Activated T-helper 2 cell treated with anti-CD3 and anti-CD28 coated beads, Interferon-gamma antibody, Interleukin-2, Interleukin-4, amounts not matched to agents 10 μg/mL and 5 μg/mL and 100 μg/mL, durations not matched to agents 14 hours and 24 hours and 36 hours (primary cell): Measurements from ENCODE around the gene IFI16. TPM values are rescaled to one million over a fixed set of nuclear protein-coding genes. Genes with fewer than 3 reads are reported as not detected.
"Not testable (repeated sequence)": the region's sequence is repeated elsewhere in the genome, so short reads cannot be mapped to it uniquely, and the experiment has no call there.

ENCODE experiments used
- DNase-seq: peaks from one replicate; pipeline ENCODE4 v3.0.0; 2021; ENCODE audit warnings: low spot score
- H3K27ac Mint-ChIP-seq: one replicate; pipeline ENCODE4 v1.8.0; 2021; ENCODE audit warnings: mixed read lengths
- H3K27me3 Mint-ChIP-seq: one replicate; pipeline ENCODE4 v1.8.0; 2021; ENCODE audit warnings: low read depth, mixed read lengths
- H3K36me3 Mint-ChIP-seq: one replicate; pipeline ENCODE4 v1.8.0; 2021; ENCODE audit warnings: low read depth, mixed read lengths
- H3K4me1 Mint-ChIP-seq: one replicate; pipeline ENCODE4 v1.8.0; 2021; ENCODE audit warnings: low read depth, mixed read lengths
- H3K4me3 Mint-ChIP-seq: one replicate; pipeline ENCODE4 v1.8.0; 2021; ENCODE audit warnings: low read depth, mild to moderate bottlenecking, moderate library complexity, mixed read lengths
- H3K9me3 Mint-ChIP-seq: one replicate; pipeline ENCODE4 v1.8.0; 2021; ENCODE audit warnings: mixed read lengths
- intact Hi-C: fragments of 100-400 bp; cut with micrococcal nuclease; formaldehyde crosslinking; loops from one replicate; pipeline ENCODE4 v1.15.1; 2023
- total RNA-seq: library from RNA; stranded (reverse); gene quantifications from 2 replicates; pipeline ENCODE4 v1.2.3, GENCODE V29; 2022

IFI16 gene
- total RNA-seq, 1 donor from 2014 or later = 108 TPM

DNA sequence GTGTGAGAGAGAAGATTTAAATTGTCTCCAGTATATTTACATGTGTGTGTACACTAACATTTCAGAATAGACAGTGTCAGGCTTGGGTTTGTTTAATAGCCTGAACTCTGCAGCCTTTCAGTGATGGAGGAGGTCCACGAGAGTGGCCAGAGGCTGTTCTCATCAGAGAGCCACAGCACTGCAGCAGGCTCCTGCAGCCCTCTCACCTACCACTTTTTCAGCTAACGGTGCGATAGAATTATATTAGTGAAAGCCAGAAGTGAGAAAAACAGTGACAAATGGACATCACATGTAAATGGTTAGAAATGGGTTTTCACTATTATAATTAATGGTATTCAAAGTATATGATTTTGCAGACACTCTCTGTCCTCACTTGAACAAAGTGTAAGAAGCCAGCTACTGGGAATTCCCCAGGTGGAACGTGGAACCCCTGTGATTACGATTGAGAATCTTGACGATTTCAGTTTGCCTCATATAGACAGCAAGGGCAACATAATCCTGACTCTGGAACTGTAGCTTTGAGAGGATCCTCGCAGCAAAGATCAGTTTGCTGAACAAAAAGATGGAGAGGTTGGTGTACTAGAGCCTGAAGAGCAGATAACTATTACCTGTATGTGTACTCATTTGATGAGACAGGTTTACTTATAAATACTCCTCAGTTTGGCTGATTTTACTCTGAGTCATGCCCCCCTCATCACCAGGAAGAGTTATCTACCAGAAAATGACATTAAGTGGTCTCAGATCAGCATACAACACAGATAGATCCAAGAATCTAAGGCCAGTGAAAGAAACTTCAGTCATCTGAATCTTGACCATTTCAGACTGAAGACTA, 31.4 kb downstream of the IFI16 start:
- Mint-ChIP-seq H3K4me1 (peaks cover 29% of the 10 kb centered on the region), H3K27me3 (no peaks in the 10 kb centered on the region), H3K27ac (peak overlapping the region; percentile 39), H3K36me3 (peaks cover 77% of the 10 kb centered on the region), H3K4me3 (no peak overlapping the region), H3K9me3 (no peaks in the 10 kb centered on the region)
- intact Hi-C loops = no loop called here
- no peak for DNase-seq

GRCh38 chr1:159046486-159046885, 36.8 kb downstream of the IFI16 start:
- intact Hi-C loops = loop anchor here (1.0 kb wide), 1 partner anchor 34 kb away; no protein-coding TSS in a partner anchor
- not testable (repeated sequence) for H3K9me3 Mint-ChIP-seq, H3K27me3 Mint-ChIP-seq, DNase-seq, H3K4me3 Mint-ChIP-seq
- H3K27ac Mint-ChIP-seq = peak overlapping the region; percentile 60
- peaks cover 77% of the 10 kb centered on the region for H3K36me3 Mint-ChIP-seq
- peaks cover 45% of the 10 kb centered on the region for H3K4me1 Mint-ChIP-seq

DNA sequence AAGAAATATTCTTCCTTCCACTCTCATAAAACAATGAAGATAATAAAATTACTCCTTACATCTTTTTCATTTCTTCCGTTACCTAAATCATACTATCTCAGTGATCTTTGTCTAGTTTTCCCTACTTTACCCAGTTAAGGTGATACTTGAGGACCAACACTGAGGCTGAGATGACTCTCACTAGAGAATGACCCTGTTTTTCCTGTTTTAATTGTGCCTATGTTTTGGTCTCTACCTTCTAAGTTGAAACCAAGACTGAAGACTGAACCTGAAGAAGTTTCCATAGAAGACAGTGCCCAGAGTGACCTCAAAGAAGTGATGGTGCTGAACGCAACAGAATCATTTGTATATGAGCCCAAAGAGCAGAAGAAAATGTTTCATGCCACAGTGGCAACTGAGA, 41.7 kb downstream of the IFI16 start:
- intact Hi-C loops = no loop called here
- DNase-seq = no peak
- H3K27me3 Mint-ChIP-seq = no peaks in the 10 kb centered on the region
- peaks cover 90% of the 10 kb centered on the region for H3K36me3 Mint-ChIP-seq
- peak overlapping the region; percentile 60 for H3K27ac Mint-ChIP-seq
- H3K4me3 Mint-ChIP-seq = no peak overlapping the region
- H3K4me1 Mint-ChIP-seq = peaks cover 51% of the 10 kb centered on the region
- no peaks in the 10 kb centered on the region for H3K9me3 Mint-ChIP-seq

- H3K4me1 Mint-ChIP-seq = peaks cover 45% of the 10 kb centered on the region
- no peak for DNase-seq
- H3K36me3 Mint-ChIP-seq = peaks cover 94% of the 10 kb centered on the region
- peak overlapping the region; percentile 60 for H3K27ac Mint-ChIP-seq
- no peaks in the 10 kb centered on the region for H3K27me3 Mint-ChIP-seq
- H3K9me3 Mint-ChIP-seq = no peaks in the 10 kb centered on the region
- intact Hi-C loops = loop anchor here (2.0 kb wide), 1 partner anchor 14 kb away; no protein-coding TSS in a partner anchor
- no peak overlapping the region for H3K4me3 Mint-ChIP-seq
Observed at GRCh38 chr1:159054427-159054826, 44.7 kb downstream of the IFI16 start.

DNA sequence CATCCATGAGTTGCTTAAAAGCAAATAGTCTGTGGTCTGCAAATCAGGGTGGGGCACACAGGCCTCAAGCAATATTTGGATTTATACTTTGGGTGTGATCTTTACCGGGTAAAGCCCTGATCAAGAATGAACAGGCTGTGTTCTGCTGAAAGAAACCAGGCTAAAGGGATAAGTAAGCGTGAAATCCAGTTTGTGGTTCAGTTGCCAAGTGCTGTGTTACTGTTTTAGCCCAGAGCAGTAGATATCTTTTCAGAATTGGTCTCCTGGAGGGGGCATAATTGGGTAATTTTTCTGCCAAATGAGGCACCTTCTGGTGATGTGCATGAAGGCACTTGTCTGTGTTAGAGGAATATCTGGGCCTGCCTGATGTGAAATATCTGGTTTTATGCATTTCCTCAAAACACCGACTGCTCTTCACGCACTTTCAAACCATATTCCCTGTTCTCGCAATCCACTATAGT, 45.5 kb downstream of the IFI16 start:
- Mint-ChIP-seq H3K4me3 (no peak overlapping the region), H3K27ac (peak overlapping the region; percentile 71), H3K36me3 (peaks cover 94% of the 10 kb centered on the region), H3K4me1 (peaks cover 46% of the 10 kb centered on the region), H3K9me3 (no peaks in the 10 kb centered on the region), H3K27me3 (no peaks in the 10 kb centered on the region)
- intact Hi-C loops = loop anchor here (2.0 kb wide), 1 partner anchor 14 kb away; no protein-coding TSS in a partner anchor
- no peak for DNase-seq

GRCh38 chr1:159056069-159056698, 46.5 kb downstream of the IFI16 start:
- H3K4me1 Mint-ChIP-seq = peaks cover 42% of the 10 kb centered on the region
- H3K27ac Mint-ChIP-seq = peak overlapping the region; percentile 29
- H3K36me3 Mint-ChIP-seq = peaks cover 89% of the 10 kb centered on the region
- H3K4me3 Mint-ChIP-seq = no peak overlapping the region
- H3K9me3 Mint-ChIP-seq = no peaks in the 10 kb centered on the region
- no peaks in the 10 kb centered on the region for H3K27me3 Mint-ChIP-seq
- intact Hi-C loops = no loop called here
- DNase-seq = no peak

- intact Hi-C loops = no loop called here
- H3K27me3 Mint-ChIP-seq = no peaks in the 10 kb centered on the region
- H3K4me1 Mint-ChIP-seq = peaks cover 29% of the 10 kb centered on the region
- no peaks in the 10 kb centered on the region for H3K9me3 Mint-ChIP-seq
- peaks cover 87% of the 10 kb centered on the region for H3K36me3 Mint-ChIP-seq
- no peak overlapping the region for H3K4me3 Mint-ChIP-seq
- DNase-seq = no peak
- peak overlapping the region; percentile 8 for H3K27ac Mint-ChIP-seq
Observed at GRCh38 chr1:159058751-159059150, 49.0 kb downstream of the IFI16 start.

DNA sequence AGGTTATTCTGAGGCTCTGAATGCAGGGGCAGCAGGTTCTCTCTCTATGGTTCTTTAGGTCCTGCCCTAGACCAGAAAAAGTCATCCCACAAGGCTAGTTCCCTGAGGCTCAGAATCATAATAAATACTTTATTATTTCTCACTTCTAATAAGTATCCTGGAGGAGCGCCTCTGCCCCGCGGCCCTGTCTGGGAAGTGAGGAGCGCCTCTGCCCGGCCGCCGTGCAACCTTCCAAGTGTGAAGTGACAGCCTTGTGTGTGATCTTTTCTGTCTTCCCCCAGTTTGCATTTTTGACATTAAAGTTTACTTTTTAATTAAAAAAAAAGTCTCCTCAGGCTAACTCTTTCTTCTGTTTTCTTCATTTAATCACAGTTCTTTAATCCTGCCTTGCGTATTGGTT, 55.4 kb downstream of the IFI16 start:
- no peak overlapping the region for H3K4me3 Mint-ChIP-seq
- intact Hi-C loops = no loop called here
- H3K27me3 Mint-ChIP-seq = no peaks in the 10 kb centered on the region
- peaks cover 36% of the 10 kb centered on the region for H3K4me1 Mint-ChIP-seq
- peaks cover 79% of the 10 kb centered on the region for H3K36me3 Mint-ChIP-seq
- no peaks in the 10 kb centered on the region for H3K9me3 Mint-ChIP-seq
- H3K27ac Mint-ChIP-seq = no peak overlapping the region
- DNase-seq = no peak

GRCh38 chr1:159066108-159066507, 56.4 kb downstream of the IFI16 start:
- H3K27ac Mint-ChIP-seq = no peak overlapping the region
- H3K27me3 Mint-ChIP-seq = no peaks in the 10 kb centered on the region
- no peaks in the 10 kb centered on the region for H3K9me3 Mint-ChIP-seq
- DNase-seq = no peak
- H3K36me3 Mint-ChIP-seq = peaks cover 82% of the 10 kb centered on the region
- intact Hi-C loops = no loop called here
- H3K4me1 Mint-ChIP-seq = peaks cover 38% of the 10 kb centered on the region
- H3K4me3 Mint-ChIP-seq = no peak overlapping the region

DNA sequence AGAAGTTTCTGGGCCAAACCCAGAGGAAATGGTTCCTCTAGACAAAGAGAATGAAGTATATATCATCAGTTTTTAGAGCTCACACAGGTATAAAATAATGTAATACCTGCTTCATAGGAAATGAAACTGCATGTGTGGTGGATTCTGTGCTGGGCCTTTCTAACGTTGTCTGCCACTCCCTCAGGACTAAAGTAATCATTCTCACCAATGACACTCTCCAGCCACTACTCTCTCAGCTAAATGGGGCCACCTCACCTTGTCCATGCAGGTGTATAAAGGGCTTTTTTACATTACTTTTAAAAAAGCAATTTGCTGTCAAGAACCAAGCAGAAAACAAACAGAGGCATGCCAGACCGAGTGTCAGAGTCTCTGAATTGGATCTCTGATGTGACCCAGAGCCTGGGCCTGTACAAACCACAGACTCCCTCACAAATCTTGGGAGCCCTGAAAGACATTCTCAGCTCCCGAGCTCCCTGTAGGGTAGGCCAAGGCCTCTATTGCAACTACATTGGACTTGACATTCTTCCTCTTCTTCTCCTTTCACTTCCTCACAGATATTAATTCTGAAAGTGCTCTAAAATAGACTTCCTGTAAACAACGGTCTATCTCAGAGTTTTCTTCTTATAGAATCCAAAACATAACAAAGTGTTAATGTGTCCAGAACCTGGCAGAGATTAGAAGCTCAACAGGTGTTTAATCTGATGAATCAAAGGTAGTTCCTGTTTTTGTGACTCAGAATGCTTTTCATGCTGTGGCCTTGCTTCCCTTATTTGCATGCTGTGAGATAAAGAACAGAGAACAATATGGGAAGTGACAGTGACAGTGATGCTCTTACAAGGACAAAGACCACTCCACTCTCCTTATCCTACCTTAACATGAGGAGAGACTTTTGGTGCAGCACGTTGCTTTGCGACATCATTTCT, 58.3 kb downstream of the IFI16 start:
- H3K9me3 Mint-ChIP-seq = no peaks in the 10 kb centered on the region
- H3K27me3 Mint-ChIP-seq = no peaks in the 10 kb centered on the region
- intact Hi-C loops = loop anchor here (2.0 kb wide), 1 partner anchor 13 kb away; no protein-coding TSS in a partner anchor
- peaks cover 85% of the 10 kb centered on the region for H3K36me3 Mint-ChIP-seq
- peak overlapping the region; percentile 71 for H3K4me3 Mint-ChIP-seq
- peaks cover 47% of the 10 kb centered on the region for H3K4me1 Mint-ChIP-seq
- peak overlapping the region; percentile 80 for H3K27ac Mint-ChIP-seq
- no peak for DNase-seq

- Mint-ChIP-seq H3K9me3 (no peaks in the 10 kb centered on the region), H3K4me3 (no peak overlapping the region), H3K36me3 (peaks cover 85% of the 10 kb centered on the region), H3K27me3 (no peaks in the 10 kb centered on the region), H3K4me1 (peaks cover 55% of the 10 kb centered on the region), H3K27ac (no peak overlapping the region)
- intact Hi-C loops = loop anchor here (2.0 kb wide), 1 partner anchor 14 kb away; no protein-coding TSS in a partner anchor
- DNase-seq = no peak
Observed at GRCh38 chr1:159068886-159069285, 59.2 kb downstream of the IFI16 start.

- peak overlapping the region; percentile 78 for H3K27ac Mint-ChIP-seq
- no peaks in the 10 kb centered on the region for H3K27me3 Mint-ChIP-seq
- peaks cover 54% of the 10 kb centered on the region for H3K4me1 Mint-ChIP-seq
- no peaks in the 10 kb centered on the region for H3K9me3 Mint-ChIP-seq
- DNase-seq = no peak
- peak overlapping the region; percentile 71 for H3K4me3 Mint-ChIP-seq
- intact Hi-C loops = loop anchor here (1.0 to 10.0 kb wide), 4 partner anchors 357 to 870 kb away; partner anchors contain the start of gene CD1C
- peaks cover 68% of the 10 kb centered on the region for H3K36me3 Mint-ChIP-seq
Observed at GRCh38 chr1:159071970-159072582, 62.4 kb downstream of the IFI16 start.
